GM19395 (cell line): ENCODE results near the gene KLHL7.
"Not testable (repeated sequence)": the region's sequence is repeated elsewhere in the genome, so short reads cannot be mapped to it uniquely, and the experiment has no call there.

Source experiments
- ATAC-seq: cut with Tn5 transposase; IDR thresholded peaks from one replicate; pipeline ENCODE4 v1.9.1; 2021; ENCODE audit warnings: mild to moderate bottlenecking, moderate library complexity; ENCODE audit not compliant: unreplicated experiment

KLHL7 gene

GRCh38 chr7:23107781-23108180 lies 2.2 kb downstream of the KLHL7 start:
- ATAC-seq, result no peak

GRCh38 chr7:23108995-23109394 lies 3.4 kb downstream of the KLHL7 start:
- no peak for ATAC-seq

- no peak for ATAC-seq
These were observed 3.9 kb downstream of the KLHL7 start for GRCh38 chr7:23109470-23109869.

- no peak for ATAC-seq
These were observed 9.3 kb downstream of the KLHL7 start for GRCh38 chr7:23114896-23115295.

- ATAC-seq, result no peak
These were observed 10.4 kb downstream of the KLHL7 start for GRCh38 chr7:23115991-23116390.

GRCh38 chr7:23117841-23118240 lies 12.3 kb downstream of the KLHL7 start:
- no peak for ATAC-seq

GRCh38 chr7:23120106-23120505 lies 14.5 kb downstream of the KLHL7 start:
- no peak for ATAC-seq

- ATAC-seq, result no peak
These were observed 15.6 kb downstream of the KLHL7 start for GRCh38 chr7:23121165-23121564.

- ATAC-seq, result no peak
These were observed 17.4 kb downstream of the KLHL7 start for GRCh38 chr7:23123007-23123406.

GRCh38 chr7:23123465-23123864 lies 17.9 kb downstream of the KLHL7 start:
- no peak for ATAC-seq

- ATAC-seq, result no peak
These were observed 23.5 kb downstream of the KLHL7 start for GRCh38 chr7:23129036-23129435.

GRCh38 chr7:23131799-23132198 lies 26.2 kb downstream of the KLHL7 start:
- ATAC-seq, result not testable (repeated sequence)

- no peak for ATAC-seq
These were observed 28.2 kb downstream of the KLHL7 start for GRCh38 chr7:23133797-23134196.

GRCh38 chr7:23135755-23136154 lies 30.2 kb downstream of the KLHL7 start:
- no peak for ATAC-seq

- no peak for ATAC-seq
These were observed 30.6 kb downstream of the KLHL7 start for GRCh38 chr7:23136216-23136615.

GRCh38 chr7:23157679-23158078 lies 52.1 kb downstream of the KLHL7 start:
- no peak for ATAC-seq

GRCh38 chr7:23158546-23158945 lies 53.0 kb downstream of the KLHL7 start:
- ATAC-seq, result no peak

GRCh38 chr7:23161482-23161881 lies 55.9 kb downstream of the KLHL7 start:
- no peak for ATAC-seq

- no peak for ATAC-seq
These were observed 59.3 kb downstream of the KLHL7 start for GRCh38 chr7:23164846-23165245.

GRCh38 chr7:23165316-23165715 lies 59.7 kb downstream of the KLHL7 start:
- ATAC-seq, result no peak

GRCh38 chr7:23167691-23168090 lies 62.1 kb downstream of the KLHL7 start:
- ATAC-seq, result no peak

- no peak for ATAC-seq
These were observed 62.7 kb downstream of the KLHL7 start for GRCh38 chr7:23168111-23168885.

- no peak for ATAC-seq
These were observed 70.4 kb downstream of the KLHL7 start for GRCh38 chr7:23175938-23176337.
